H9 (cell line): ENCODE results near the gene BNIP5. TPM values are rescaled to one million over a fixed set of nuclear protein-coding genes. Genes with fewer than 3 reads are reported as not detected.

Experiments
- DNase-seq: peaks from one replicate; pipeline ENCODE4 v3.0.0-alpha.2; 2017
- H2AFZ ChIP-seq: one replicate; pipeline ENCODE4 v1.6.1; 2013; ENCODE audit warnings: mild to moderate bottlenecking, low read length, control low read depth, moderate library complexity
- H2AK5ac ChIP-seq: 2 replicates; pipeline ENCODE4 v1.6.1; 2013; ENCODE audit warnings: low read length, control low read depth, mixed read lengths; ENCODE audit not compliant: insufficient read length
- H2BK120ac ChIP-seq: one replicate; pipeline ENCODE4 v1.6.1; 2013; ENCODE audit warnings: low read depth, mild to moderate bottlenecking, low read length, control low read depth, inconsistent platforms; ENCODE audit not compliant: poor library complexity, severe bottlenecking
- H2BK12ac ChIP-seq: 2 replicates; pipeline ENCODE4 v1.6.1; 2013; ENCODE audit warnings: low read length, control low read depth, mixed read lengths, low read depth; ENCODE audit not compliant: insufficient read length
- H2BK15ac ChIP-seq: 2 replicates; pipeline ENCODE4 v1.6.1; 2013; ENCODE audit warnings: low read depth, low read length, control low read depth
- H2BK20ac ChIP-seq: one replicate; pipeline ENCODE4 v1.6.1; 2013; ENCODE audit warnings: low read depth, mild to moderate bottlenecking, low read length, control low read depth, inconsistent platforms; ENCODE audit not compliant: poor library complexity, severe bottlenecking
- H2BK5ac ChIP-seq: 2 replicates; pipeline ENCODE4 v1.6.1; 2013; ENCODE audit warnings: low read length, control low read depth, mixed read lengths; ENCODE audit not compliant: insufficient read length
- H3K14ac ChIP-seq: 2 replicates; pipeline ENCODE4 v1.6.1; 2013; ENCODE audit warnings: low read length, control low read depth; ENCODE audit not compliant: insufficient read depth
- H3K18ac ChIP-seq: 2 replicates; pipeline ENCODE4 v1.6.1; 2013; ENCODE audit warnings: low read depth, mild to moderate bottlenecking, mixed read lengths, low read length, control low read depth; ENCODE audit not compliant: insufficient read length
- H3K23ac ChIP-seq: 2 replicates; pipeline ENCODE4 v1.6.1; 2013; ENCODE audit warnings: low read length, control low read depth, mixed read lengths, low read depth; ENCODE audit not compliant: insufficient read length
- H3K23me2 ChIP-seq: 2 replicates; pipeline ENCODE4 v1.6.1; 2013; ENCODE audit warnings: low read depth, mild to moderate bottlenecking, mixed read lengths, low read length, control low read depth; ENCODE audit not compliant: insufficient read length, poor library complexity, severe bottlenecking
- H3K27ac ChIP-seq: 2 replicates; pipeline ENCODE4 v1.5.1; 2013; ENCODE audit warnings: low read length, control low read depth, mixed read lengths, low read depth; ENCODE audit not compliant: insufficient read length
- H3K27me3 ChIP-seq: 2 replicates; pipeline ENCODE4 v1.6.1; 2013; ENCODE audit warnings: low read length, control low read depth, inconsistent platforms; ENCODE audit not compliant: insufficient read depth
- H3K4ac ChIP-seq: 2 replicates; pipeline ENCODE4 v1.6.1; 2013; ENCODE audit warnings: low read depth, mild to moderate bottlenecking, control low read depth, inconsistent platforms, low read length, moderate library complexity
- H3K4me1 ChIP-seq: 2 replicates; pipeline ENCODE4 v1.6.1; 2013; ENCODE audit warnings: low read length, control low read depth, inconsistent platforms; ENCODE audit not compliant: insufficient read depth
- H3K4me2 ChIP-seq: 2 replicates; pipeline ENCODE4 v1.6.1; 2013; ENCODE audit warnings: low read length, control low read depth, mixed read lengths; ENCODE audit not compliant: insufficient read length, insufficient read depth
- H3K56ac ChIP-seq: 2 replicates; pipeline ENCODE4 v1.6.1; 2013; ENCODE audit warnings: low read depth, mild to moderate bottlenecking, mixed read lengths, low read length, control low read depth; ENCODE audit not compliant: insufficient read length
- H3K79me1 ChIP-seq: 2 replicates; pipeline ENCODE4 v1.6.1; 2013; ENCODE audit warnings: low read depth, mild to moderate bottlenecking, moderate library complexity, low read length, control low read depth, inconsistent platforms; ENCODE audit not compliant: insufficient read depth, poor library complexity, severe bottlenecking
- H3K79me2 ChIP-seq: 2 replicates; pipeline ENCODE4 v1.6.1; 2013; ENCODE audit warnings: low read length, control low read depth, inconsistent platforms; ENCODE audit not compliant: insufficient read depth
- H3K9ac ChIP-seq: 2 replicates; pipeline ENCODE4 v1.6.1; 2013; ENCODE audit warnings: low read length, control low read depth, mixed read lengths; ENCODE audit not compliant: insufficient read length; ENCODE audit errors: extremely low read depth
- H3K9me3 ChIP-seq: one replicate; pipeline ENCODE4 v1.6.1; 2013; ENCODE audit warnings: low read depth, low read length, inconsistent platforms; ENCODE audit not compliant: control insufficient read depth
- H3T11ph ChIP-seq: one replicate; pipeline ENCODE4 v1.6.1; 2013; ENCODE audit warnings: mild to moderate bottlenecking, low read length, control low read depth, inconsistent platforms
- H4K20me1 ChIP-seq: one replicate; pipeline ENCODE4 v1.6.1; 2013; ENCODE audit not compliant: control insufficient read depth, insufficient read length, insufficient read depth
- H4K5ac ChIP-seq: 2 replicates; pipeline ENCODE4 v1.6.1; 2013; ENCODE audit warnings: low read depth, mild to moderate bottlenecking, mixed read lengths, low read length, control low read depth; ENCODE audit not compliant: insufficient read length
- H4K8ac ChIP-seq: replicated peaks from 2 replicates; pipeline ENCODE4 v1.6.1; 2013; ENCODE audit warnings: low read length, control low read depth, mixed read lengths, low read depth; ENCODE audit not compliant: insufficient read length
- H4K91ac ChIP-seq: 2 replicates; pipeline ENCODE4 v1.6.1; 2013; ENCODE audit warnings: low read depth, mild to moderate bottlenecking, moderate library complexity, mixed read lengths, low read length, control low read depth; ENCODE audit not compliant: insufficient read length
- H3K27ac Mint-ChIP-seq, 3 experiments: 2 replicates in 2 of 3; 3 replicates in 1 of 3; pipeline ENCODE4 v1.8.0; 2020 to 2021; ENCODE audit warnings: mixed read lengths in 3 of 3, mild to moderate bottlenecking in 1 of 3, moderate library complexity in 1 of 3
- H3K27me3 Mint-ChIP-seq: 2 replicates; pipeline ENCODE4 v1.8.0; 2021; ENCODE audit warnings: low read depth, mild to moderate bottlenecking, moderate library complexity, mixed read lengths
- H3K36me3 Mint-ChIP-seq, 3 experiments: 2 replicates in 2 of 3; 3 replicates in 1 of 3; pipeline ENCODE4 v1.8.0; 2020 to 2021; ENCODE audit warnings: low read depth in 3 of 3, mixed read lengths in 3 of 3; ENCODE audit not compliant: insufficient read depth in 1 of 3
- H3K4me1 Mint-ChIP-seq, 2 experiments: 2 replicates each; pipeline ENCODE4 v1.8.0; 2020; ENCODE audit warnings: mixed read lengths in 2 of 2
- H3K4me3 Mint-ChIP-seq, 2 experiments: 2 replicates in 1 of 2; 3 replicates in 1 of 2; pipeline ENCODE4 v1.8.0; 2020 to 2021; ENCODE audit warnings: mild to moderate bottlenecking in 2 of 2, mixed read lengths in 2 of 2, moderate library complexity in 1 of 2
- H3K9me3 Mint-ChIP-seq, 2 experiments: 2 replicates in 1 of 2; 3 replicates in 1 of 2; pipeline ENCODE4 v1.8.0; 2020; ENCODE audit warnings: mild to moderate bottlenecking in 2 of 2, mixed read lengths in 2 of 2, moderate library complexity in 1 of 2
- WGBS: extraction: QIAGEN DNeasy Blood & Tissue Kit; methylation state at CpG from one replicate; pipeline ENCODE4 v1.1.7; 2013; ENCODE audit warnings: missing lambda C conversion rate, low lambda C conversion rate, mixed read lengths; ENCODE audit not compliant: insufficient read length; ENCODE audit errors: extremely low coverage; 5-methylcytosine and 5-hydroxymethylcytosine counted together
- total RNA-seq: library from RNA; stranded (reverse); gene quantifications from 2 replicates; pipeline ENCODE4 v1.2.1, GENCODE V29; 2021
- TF ChIP-seq, protein P1 (sequence below): fragments of 200-600 bp; sonication (generic); conservative IDR thresholded peaks from 3 replicates; pipeline ENCODE4 v1.8.0; 2021; ENCODE audit warnings: antibody characterized with exemption, mild to moderate bottlenecking

The BNIP5 gene
- total RNA-seq, 1 experiment from 2014 or later = not detected

- Histone ChIP-seq H2BK5ac (no peak overlapping the region), H3K4me2 (no peak overlapping the region), H3K9ac (no peak overlapping the region), H4K8ac (no peak overlapping the region), H3K4me1 (no peaks in the 10 kb centered on the region), H3K9me3 (no peaks in the 10 kb centered on the region), H2BK15ac (no peak overlapping the region), H2BK20ac (no peak overlapping the region), H3K27me3 (no peaks in the 10 kb centered on the region), H4K20me1 (no peaks in the 10 kb centered on the region), H2AK5ac (no peak overlapping the region), H3K14ac (no peak overlapping the region), H3K27ac (no peak overlapping the region), H2BK12ac (no peak overlapping the region), H3K23ac (no peak overlapping the region), H3T11ph (no peak overlapping the region), H3K79me1 (no peaks in the 10 kb centered on the region), H3K4ac (no peak overlapping the region), H2AFZ (no peak overlapping the region), H3K56ac (no peak overlapping the region), H3K18ac (no peak overlapping the region), H3K23me2 (peaks cover 4% of the 10 kb centered on the region), H3K79me2 (no peaks in the 10 kb centered on the region), H2BK120ac (no peak overlapping the region), H4K91ac (no peak overlapping the region), H4K5ac (no peak overlapping the region)
- Mint-ChIP-seq H3K27ac (no peak overlapping the region), H3K9me3 (no peaks in the 10 kb centered on the region), H3K36me3 (no peaks in the 10 kb centered on the region; a peak in 1 of 7 replicates), H3K4me3 (no peak overlapping the region), H3K4me1 (peaks cover 8 to 9% of the 10 kb centered on the region in 2 experiments), H3K27me3 (peaks cover 3% of the 10 kb centered on the region)
- TF ChIP-seq, protein P1, sequence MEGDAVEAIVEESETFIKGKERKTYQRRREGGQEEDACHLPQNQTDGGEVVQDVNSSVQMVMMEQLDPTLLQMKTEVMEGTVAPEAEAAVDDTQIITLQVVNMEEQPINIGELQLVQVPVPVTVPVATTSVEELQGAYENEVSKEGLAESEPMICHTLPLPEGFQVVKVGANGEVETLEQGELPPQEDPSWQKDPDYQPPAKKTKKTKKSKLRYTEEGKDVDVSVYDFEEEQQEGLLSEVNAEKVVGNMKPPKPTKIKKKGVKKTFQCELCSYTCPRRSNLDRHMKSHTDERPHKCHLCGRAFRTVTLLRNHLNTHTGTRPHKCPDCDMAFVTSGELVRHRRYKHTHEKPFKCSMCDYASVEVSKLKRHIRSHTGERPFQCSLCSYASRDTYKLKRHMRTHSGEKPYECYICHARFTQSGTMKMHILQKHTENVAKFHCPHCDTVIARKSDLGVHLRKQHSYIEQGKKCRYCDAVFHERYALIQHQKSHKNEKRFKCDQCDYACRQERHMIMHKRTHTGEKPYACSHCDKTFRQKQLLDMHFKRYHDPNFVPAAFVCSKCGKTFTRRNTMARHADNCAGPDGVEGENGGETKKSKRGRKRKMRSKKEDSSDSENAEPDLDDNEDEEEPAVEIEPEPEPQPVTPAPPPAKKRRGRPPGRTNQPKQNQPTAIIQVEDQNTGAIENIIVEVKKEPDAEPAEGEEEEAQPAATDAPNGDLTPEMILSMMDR = no peak
- no CpG with 5 or more reads among the region's 7 CpGs for WGBS
- no peak for DNase-seq
Measured at GRCh38 chr6:36297511-36297910, 39.2 kb downstream of the BNIP5 start.
